T-helper 2 cell (primary cell): ENCODE results near the gene RPL31.
A peak's percentile ranks its signal among the peaks of the same experiment; 100 is the strongest.

ENCODE experiments used
- DNase-seq, 5 experiments: peaks; one replicate each; pipeline versions ENCODE4 v3.0.0 to v3.0.0-alpha.2; 2012 to 2022
- total RNA-seq, 2 donors: gene quantifications; one replicate each; lab custom pipeline; 2026; lab: John Stamatoyannopoulos, UW

The RPL31 gene
- 720 to 955 reads per million in 2 donors for total RNA-seq

DNA sequence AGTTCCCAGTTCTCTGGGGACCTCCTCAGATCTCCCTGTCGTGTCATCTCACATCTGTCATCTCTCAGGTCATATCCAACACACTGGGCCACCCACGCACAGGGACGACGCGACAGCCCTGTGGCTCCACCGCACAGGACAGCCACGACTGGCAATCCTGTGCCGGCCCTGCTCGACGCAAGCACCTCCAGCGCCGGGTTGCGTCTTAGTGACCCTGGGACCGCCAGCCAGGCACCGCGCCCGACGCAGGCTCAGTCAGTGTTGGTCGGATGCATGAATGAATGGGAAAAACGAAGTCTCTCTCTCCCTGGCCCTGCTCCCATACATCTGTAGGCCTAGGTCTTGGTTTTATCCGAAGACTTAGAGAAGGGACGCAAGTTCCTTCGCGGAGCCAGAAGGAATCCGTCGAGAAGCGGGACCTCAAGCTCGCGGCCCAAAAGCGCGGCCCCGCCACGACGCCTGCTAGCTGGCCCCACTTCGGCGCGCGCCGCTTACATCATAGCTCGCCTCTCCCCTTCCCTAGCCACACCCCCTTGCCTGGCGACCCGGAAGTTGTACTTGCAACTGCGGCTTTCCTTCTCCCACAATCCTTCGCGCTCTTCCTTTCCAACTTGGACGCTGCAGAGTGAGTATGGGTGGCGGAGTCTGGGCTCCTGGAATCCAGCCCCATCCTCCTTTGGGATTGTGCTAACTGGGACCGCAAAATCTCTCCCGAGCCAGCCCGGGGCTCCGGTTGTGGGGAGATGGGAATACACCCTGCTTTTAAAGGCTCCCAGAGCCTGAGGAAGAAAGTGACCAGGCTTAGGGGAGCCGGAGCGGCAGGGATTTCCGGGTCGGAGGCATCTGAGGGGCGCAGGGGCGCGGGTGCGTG is at the start of gene RPL31:
TSS of gene RPL31 (plus strand) at position 599 of the 871 bp plus-strand sequence. CDS start 413 bp downstream, outside the sequence.
- peak; percentile 84 to 99 (median 94) for DNase-seq

DNA sequence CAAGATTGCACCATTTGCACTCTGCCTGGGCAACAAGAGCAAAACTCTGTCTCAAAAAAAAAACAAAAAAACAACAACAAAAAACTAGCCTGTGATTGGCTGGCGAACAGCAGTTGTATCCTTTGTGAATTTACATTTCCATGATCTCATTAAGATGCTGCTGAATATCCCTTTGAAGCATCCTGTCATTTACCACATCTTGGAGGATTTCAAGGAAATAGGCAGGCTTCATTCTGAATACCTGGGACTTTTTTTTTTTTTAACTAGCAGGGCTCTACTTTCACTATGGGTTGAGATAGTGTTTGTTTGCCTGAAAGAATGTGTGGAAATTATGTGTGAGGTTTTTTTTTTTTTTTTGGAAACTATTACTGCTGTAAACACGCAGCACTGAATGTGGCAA is 49.6 kb upstream of the RPL31 start:
- no peak for DNase-seq

DNA sequence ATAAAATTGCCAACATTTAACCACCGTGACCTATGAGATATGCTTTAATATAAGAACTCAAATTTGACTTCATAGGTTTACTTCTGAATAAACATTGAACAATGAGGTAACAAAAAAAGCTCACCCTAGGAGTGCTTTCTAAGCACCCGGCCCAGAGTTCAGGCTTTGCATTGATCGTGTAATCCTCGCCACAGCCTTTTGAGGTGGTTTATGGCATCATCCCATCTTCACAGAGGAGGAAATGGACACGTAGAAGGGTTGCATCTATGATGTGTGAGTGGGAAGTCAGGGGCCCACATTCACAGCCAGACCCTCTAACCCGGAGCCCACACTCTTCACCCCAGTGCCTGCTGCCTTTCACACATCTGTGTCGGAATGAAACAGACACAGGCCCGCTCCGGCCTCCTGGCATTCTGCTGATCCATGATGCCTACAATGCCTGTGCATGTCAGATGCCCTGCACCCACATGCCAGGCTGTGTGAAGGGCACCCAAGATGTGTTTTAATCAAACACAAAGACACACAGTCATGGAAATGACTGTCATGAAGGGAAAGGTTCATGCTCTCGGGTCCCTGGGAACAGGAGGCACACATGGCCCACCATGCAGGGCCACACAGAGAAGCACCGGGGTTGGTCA is 48.6 kb upstream of the RPL31 start:
- DNase-seq = no peak

DNA sequence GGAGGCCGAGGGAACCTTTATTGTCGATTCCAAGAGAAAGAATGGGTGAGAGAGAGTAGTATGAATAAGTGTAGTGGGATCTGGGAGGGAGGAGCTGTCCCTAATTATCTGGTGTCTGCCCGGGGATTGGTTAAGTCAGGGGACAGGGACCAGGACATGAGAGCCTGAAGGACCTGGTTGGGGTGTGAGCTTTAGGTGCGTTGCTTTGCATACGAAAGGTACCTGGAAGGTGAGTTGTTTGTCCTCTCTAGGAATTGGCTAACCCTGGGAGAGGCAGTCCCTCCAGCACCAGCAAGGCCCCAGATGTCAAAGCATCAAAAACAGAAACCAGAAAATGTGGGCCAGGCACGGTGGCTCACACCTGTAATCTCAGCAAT is 48.1 kb upstream of the RPL31 start:
- DNase-seq = no peak

GRCh38 chr2:100955226-100955625 is 46.9 kb upstream of the RPL31 start:
- no peak for DNase-seq

GRCh38 chr2:100956081-100956480 is 46.0 kb upstream of the RPL31 start:
- DNase-seq = no peak

- DNase-seq = no peak
Observed at GRCh38 chr2:100957996-100958653, 44.0 kb upstream of the RPL31 start.

- no peak for DNase-seq
Observed at GRCh38 chr2:100959225-100959880, 42.7 kb upstream of the RPL31 start.

DNA sequence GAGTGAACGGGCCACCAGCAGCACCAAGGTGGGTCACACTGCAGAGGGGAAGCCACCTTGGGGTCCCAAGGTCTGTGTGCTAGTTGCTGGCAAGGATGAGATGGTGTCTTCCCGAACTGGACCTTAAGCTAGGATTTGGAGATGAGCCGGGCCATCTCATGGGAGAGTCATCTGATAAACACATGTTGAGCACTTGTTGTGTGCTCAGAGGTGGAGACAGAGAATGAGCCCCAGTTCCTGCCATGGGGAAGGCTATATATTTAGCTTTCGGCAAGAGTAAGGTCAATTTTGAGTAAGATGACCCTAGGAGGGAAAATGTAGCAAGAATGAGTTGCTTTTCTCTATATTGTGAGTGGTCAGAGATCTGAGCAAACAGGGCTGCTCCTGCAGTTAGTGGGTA is 41.4 kb upstream of the RPL31 start:
- no peak for DNase-seq

DNA sequence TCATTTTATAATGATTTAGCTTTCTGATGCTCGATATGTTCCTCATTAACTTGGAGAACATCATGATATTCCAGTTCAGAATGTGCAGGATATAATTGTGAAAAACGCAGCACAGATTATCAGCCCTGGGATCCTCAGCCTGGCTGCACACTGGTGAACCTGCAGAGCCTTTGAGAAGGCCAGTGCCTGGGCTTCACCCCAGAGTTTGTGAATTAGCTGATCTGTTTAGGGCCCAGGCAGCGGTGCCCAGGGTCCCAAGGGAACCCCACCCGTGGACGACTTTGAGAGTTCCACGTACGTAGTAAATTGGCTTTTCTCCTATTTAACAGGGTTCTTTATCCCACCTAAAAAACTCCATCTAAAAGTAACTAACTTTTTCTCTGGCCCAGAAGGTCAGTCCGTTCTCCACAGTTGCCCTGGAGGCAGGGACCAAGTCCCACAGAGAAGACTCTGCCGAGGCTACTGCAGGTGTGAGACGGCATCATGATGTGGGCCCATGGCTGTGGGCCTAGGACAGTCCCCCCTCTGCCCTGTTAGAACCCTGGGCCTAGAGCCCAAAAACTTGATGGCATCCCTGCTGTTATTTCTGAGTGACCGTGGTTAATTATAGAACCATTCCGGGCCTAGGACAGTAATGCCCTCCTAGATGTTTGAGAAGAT is 39.6 kb upstream of the RPL31 start:
- no peak for DNase-seq

DNA sequence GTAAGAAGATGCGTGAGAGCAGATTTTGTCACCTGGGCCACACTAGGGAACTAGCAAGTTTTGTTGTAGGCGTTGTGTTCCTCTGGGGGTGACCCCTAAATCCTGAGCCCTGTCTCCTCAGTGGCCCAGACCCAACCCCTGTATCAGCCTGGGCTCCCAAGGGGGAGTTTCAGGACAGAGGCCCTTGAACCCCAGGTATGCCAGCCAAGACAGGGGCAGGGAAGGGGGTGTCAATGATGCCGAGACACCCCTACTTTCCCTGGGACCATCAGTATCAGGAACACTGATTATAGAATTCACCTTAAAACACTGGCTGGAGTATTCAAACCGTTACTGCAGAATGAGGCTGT is 39.1 kb upstream of the RPL31 start:
- no peak for DNase-seq

- DNase-seq = no peak
Observed at GRCh38 chr2:100964222-100964621, 37.9 kb upstream of the RPL31 start.

- DNase-seq = no peak
Observed at GRCh38 chr2:100964681-100965169, 37.4 kb upstream of the RPL31 start.

GRCh38 chr2:100965596-100965995 is 36.5 kb upstream of the RPL31 start:
- DNase-seq = no peak

DNA sequence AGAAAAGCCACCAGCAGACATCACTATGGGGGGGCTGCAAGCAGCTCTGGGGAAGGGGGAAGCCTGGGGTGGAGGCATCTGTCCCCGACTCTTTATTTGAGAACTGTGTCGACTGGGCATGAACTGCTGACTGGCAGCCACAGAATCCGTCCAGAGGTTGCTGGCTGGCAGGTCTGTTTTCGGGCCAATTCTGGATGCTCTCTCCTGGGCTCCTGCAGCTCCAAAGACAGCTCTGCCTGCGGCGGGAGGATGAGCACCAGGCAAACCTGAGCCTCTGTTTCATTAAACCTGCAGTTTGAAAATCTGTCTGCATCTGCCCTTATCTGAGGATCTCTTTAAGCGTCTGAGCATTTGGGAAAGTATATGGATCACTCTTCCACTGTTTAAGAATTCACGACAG is 34.4 kb upstream of the RPL31 start:
- no peak for DNase-seq

DNA sequence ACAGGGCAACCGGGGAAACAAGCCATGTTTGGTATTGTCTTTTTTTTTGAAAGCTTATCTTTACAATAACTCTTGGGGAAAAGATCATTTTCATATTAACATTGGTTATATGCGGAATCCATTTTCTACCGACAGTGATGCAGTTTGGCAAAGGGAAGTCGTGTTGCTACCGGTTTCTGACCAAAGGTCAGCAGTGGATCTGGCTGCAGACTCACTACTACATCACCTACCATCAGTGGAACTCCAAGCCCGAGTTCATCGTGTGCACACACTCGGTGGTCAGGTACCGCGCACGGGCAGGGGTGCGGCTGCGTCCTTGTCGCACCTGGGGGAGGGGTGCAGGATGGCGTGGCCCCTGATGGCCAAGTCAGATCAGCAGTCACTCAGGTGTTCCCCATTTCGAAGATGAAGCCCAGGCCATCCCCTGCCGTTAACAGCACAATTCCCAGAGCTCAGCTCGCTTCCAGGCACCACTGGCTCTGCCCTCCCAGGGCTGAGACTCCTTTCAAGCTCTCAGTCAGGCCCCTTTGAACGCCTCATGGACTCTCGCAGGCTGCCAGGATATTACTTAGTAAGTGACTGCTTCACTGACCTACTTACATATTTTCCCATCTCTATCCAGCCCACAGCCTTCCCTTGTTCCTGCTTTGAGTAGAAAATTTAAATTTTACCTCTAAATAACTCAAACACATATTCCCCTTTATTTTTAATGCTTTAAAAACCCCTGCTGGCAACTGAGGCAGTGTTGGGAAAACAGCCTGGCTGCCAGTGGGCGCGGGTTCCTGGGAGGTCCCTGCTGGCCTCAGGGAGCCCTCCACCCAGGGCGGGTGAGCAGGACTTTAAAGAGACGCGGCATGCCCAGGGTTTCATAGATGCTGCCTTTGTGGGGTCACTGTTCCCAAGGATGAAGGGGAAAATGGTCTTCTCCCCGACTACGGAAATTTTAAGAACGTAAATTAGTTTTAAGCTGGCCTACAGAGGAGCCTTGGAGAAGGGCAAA is 33.6 kb upstream of the RPL31 start:
- no peak for DNase-seq

DNA sequence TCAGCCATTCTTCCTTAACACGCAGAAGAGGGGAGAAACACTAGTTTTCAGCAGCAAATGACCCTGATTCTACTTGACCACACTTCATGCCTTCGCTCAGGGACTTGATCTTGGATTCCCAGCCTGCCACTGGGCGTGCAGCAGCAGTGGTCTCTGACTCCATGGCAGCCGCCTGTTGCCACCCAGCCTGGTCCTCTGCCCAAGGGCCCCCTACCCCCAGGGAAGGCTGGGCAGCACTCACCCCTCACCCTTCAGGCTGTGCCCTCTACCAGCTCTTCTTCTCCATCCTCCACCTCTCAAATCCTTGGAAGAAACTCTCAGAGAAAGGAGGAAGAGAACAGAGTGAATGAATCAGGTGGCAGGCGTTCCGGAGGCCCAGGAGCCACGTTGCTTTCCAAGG is 32.1 kb upstream of the RPL31 start:
- DNase-seq = no peak

- no peak for DNase-seq
Observed at GRCh38 chr2:100971221-100971620, 30.9 kb upstream of the RPL31 start.

DNA sequence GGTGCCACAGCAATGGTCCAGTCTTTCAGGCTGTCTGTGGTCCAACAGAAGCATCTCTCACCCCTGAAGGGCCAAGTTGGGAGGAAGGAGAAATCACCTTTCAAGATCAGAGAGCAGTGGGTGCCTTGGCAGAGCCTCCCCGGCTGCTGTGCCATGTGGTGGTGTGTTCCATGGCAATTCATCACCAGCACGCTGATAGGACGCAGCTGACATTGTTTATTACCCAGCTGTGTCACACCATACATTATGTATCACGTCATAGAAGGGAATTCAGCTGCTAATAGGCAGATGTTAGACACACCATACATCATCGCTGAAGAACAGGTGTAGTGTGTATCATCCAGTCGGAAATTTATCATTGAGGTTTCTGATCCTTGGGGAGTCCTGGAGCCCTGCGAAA is 29.6 kb upstream of the RPL31 start:
- DNase-seq = no peak

DNA sequence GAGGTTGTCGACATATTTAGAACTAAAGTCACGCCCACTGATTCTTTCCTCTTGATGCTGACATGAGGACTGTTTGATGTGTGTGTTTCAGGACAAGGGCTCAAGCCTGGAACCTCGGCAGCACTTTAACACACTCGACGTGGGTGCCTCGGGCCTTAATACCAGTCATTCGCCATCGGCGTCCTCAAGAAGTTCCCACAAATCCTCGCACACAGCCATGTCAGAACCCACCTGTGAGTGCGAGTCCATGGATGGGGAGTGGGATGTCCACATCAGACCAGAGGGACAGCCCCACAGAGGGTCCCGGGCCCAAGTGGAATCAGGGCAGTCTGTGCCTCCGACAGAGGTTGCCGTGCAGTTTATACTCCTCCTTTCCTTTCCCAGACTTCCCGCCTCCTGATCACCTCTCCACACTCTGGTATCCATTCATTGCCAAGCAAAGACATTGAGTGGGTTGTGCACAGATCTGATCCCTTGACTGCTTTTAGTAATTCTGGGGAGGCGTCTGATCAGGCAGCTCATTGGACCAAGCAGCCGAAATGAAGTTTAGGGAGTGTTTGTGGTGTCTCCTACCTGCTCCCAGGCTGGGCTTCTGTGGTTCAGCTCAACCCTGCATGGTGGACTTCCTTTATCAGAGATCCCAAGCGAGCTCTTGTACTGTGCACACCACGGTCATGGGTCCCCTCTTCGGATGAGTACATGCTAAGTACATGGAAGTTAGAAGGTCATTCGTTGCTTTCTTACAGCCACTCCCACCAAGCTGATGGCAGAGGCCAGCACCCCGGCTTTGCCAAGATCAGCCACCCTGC is 27.2 kb upstream of the RPL31 start:
- no peak for DNase-seq

DNA sequence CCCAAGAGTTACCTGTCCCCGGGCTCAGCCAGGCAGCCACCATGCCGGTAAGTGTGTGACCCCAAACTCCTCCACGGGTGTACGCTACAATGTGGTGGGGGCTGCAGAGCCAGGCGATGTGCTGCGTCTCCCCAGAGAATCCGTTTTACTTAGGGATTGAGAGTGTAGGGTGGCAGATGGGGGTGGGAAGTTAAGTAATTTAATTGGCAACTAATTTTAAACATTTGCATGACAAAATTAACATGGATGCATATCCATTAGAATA is 26.6 kb upstream of the RPL31 start:
- DNase-seq = no peak
